ENCODE data around the gene KREMEN2. TPM values are rescaled to one million over a fixed set of nuclear protein-coding genes. Genes with fewer than 3 reads are reported as not detected.

KREMEN2 gene
- total RNA-seq, 1 donor from 2014 or later = 0.04 TPM

GRCh38 chr16:2946649-2947048 lies 17.4 kb upstream of the KREMEN2 start:
- no peak for DNase-seq (ENCODE audit: low read depth)
- H3K27me3 ChIP-seq (ENCODE audit: control insufficient read depth, insufficient read depth, low read length) = no peaks in the 10 kb centered on the region
- no peak overlapping the region for H3K4me3 ChIP-seq (ENCODE audit: low read depth, low read length)
- peaks cover 2% of the 10 kb centered on the region for H3K36me3 ChIP-seq (ENCODE audit: control insufficient read depth, insufficient read depth, low read length)
- TF ChIP-seq CTCF (IDR thresholded peaks at IDR 0.05; ENCODE audit: insufficient read depth, low read length, poor library complexity, severe bottlenecking) = no peak

- peaks cover 11% of the 10 kb centered on the region for H3K27me3 ChIP-seq (ENCODE audit: control insufficient read depth, insufficient read depth, low read length)
- TF ChIP-seq CTCF (IDR thresholded peaks at IDR 0.05; ENCODE audit: insufficient read depth, low read length, poor library complexity, severe bottlenecking) = no peak
- H3K4me3 ChIP-seq (ENCODE audit: low read depth, low read length) = no peak overlapping the region
- DNase-seq (ENCODE audit: low read depth) = no peak
- no peaks in the 10 kb centered on the region for H3K36me3 ChIP-seq (ENCODE audit: control insufficient read depth, insufficient read depth, low read length)
Measured at GRCh38 chr16:2948807-2949704, 15.0 kb upstream of the KREMEN2 start.

- TF ChIP-seq CTCF (IDR thresholded peaks at IDR 0.05; ENCODE audit: insufficient read depth, low read length, poor library complexity, severe bottlenecking) = no peak
- Histone ChIP-seq H3K4me3 (ENCODE audit: low read depth, low read length) (no peak overlapping the region), H3K27me3 (ENCODE audit: control insufficient read depth, insufficient read depth, low read length) (peaks cover 19% of the 10 kb centered on the region), H3K36me3 (ENCODE audit: control insufficient read depth, insufficient read depth, low read length) (no peaks in the 10 kb centered on the region)
- no peak for DNase-seq (ENCODE audit: low read depth)
Measured at GRCh38 chr16:2949705-2950352, 14.2 kb upstream of the KREMEN2 start.

- no peak for TF ChIP-seq CTCF (IDR thresholded peaks at IDR 0.05; ENCODE audit: insufficient read depth, low read length, poor library complexity, severe bottlenecking)
- no peak for DNase-seq (ENCODE audit: low read depth)
- Histone ChIP-seq H3K4me3 (ENCODE audit: low read depth, low read length) (no peak overlapping the region), H3K36me3 (ENCODE audit: control insufficient read depth, insufficient read depth, low read length) (no peaks in the 10 kb centered on the region), H3K27me3 (ENCODE audit: control insufficient read depth, insufficient read depth, low read length) (peaks cover 22% of the 10 kb centered on the region)
Measured at GRCh38 chr16:2950353-2950724, 13.7 kb upstream of the KREMEN2 start.

GRCh38 chr16:2950773-2951172 lies 13.3 kb upstream of the KREMEN2 start:
- no peak for DNase-seq (ENCODE audit: low read depth)
- Histone ChIP-seq H3K4me3 (ENCODE audit: low read depth, low read length) (no peak overlapping the region), H3K27me3 (ENCODE audit: control insufficient read depth, insufficient read depth, low read length) (peaks cover 22% of the 10 kb centered on the region), H3K36me3 (ENCODE audit: control insufficient read depth, insufficient read depth, low read length) (no peaks in the 10 kb centered on the region)
- TF ChIP-seq CTCF (IDR thresholded peaks at IDR 0.05; ENCODE audit: insufficient read depth, low read length, poor library complexity, severe bottlenecking) = no peak
